ENCODE measurements around the gene SLC26A3. TPM values are rescaled to one million over a fixed set of nuclear protein-coding genes. Genes with fewer than 3 reads are reported as not detected.
A peak's percentile ranks its signal among the peaks of the same experiment; 100 is the strongest.

SLC26A3 gene
- total RNA-seq, 2 donors from 2014 or later = 0.91 to 3.3 TPM

GRCh38 chr7:107726356-107727130 lies 76.5 kb downstream of the SLC26A3 start:
- no peak overlapping the region for H3K27ac ChIP-seq
- no peaks in the 10 kb centered on the region for H3K4me1 ChIP-seq (replicated peaks)
- 63% methylated on average over 3 of the region's 3 CpGs for WGBS
- no peaks in the 10 kb centered on the region for H3K27me3 ChIP-seq (replicated peaks; ENCODE audit: insufficient read depth)
- no peaks in the 10 kb centered on the region for H3K36me3 ChIP-seq
- no peak overlapping the region for H3K4me3 ChIP-seq
- no peak for DNase-seq (ENCODE audit: low spot score)
- H3K9me3 ChIP-seq = no peaks in the 10 kb centered on the region
- no peak for TF ChIP-seq POLR2AphosphoS5 (IDR thresholded peaks at IDR 0.05)
- no peak for TF ChIP-seq CTCF (IDR thresholded peaks at IDR 0.05)
- TF ChIP-seq POLR2A (IDR thresholded peaks at IDR 0.05) = no peak
- intact Hi-C loops (cut with DNase I) = no loop called here

- DNase-seq (ENCODE audit: low spot score) = peak; percentile 53
- no peaks in the 10 kb centered on the region for H3K9me3 ChIP-seq
- H3K27me3 ChIP-seq (replicated peaks; ENCODE audit: insufficient read depth) = no peaks in the 10 kb centered on the region
- H3K4me1 ChIP-seq (replicated peaks) = no peaks in the 10 kb centered on the region
- no peak overlapping the region for H3K27ac ChIP-seq
- TF ChIP-seq POLR2AphosphoS5 (IDR thresholded peaks at IDR 0.05) (peak; percentile 45), CTCF (IDR thresholded peaks at IDR 0.05) (peak; percentile 43 to 81 (median 78)), POLR2A (IDR thresholded peaks at IDR 0.05) (no peak)
- no peak overlapping the region for H3K4me3 ChIP-seq
- no peaks in the 10 kb centered on the region for H3K36me3 ChIP-seq
- 11% methylated on average over 4 of the region's 4 CpGs for WGBS
- intact Hi-C loops (cut with DNase I) = no loop called here
Measured at GRCh38 chr7:107725138-107725740, 77.8 kb downstream of the SLC26A3 start.

GRCh38 chr7:107723255-107723654 lies 79.8 kb downstream of the SLC26A3 start:
- Histone ChIP-seq H3K36me3 (no peaks in the 10 kb centered on the region), H3K27me3 (replicated peaks; ENCODE audit: insufficient read depth) (no peaks in the 10 kb centered on the region), H3K27ac (no peak overlapping the region), H3K4me1 (replicated peaks) (no peaks in the 10 kb centered on the region), H3K9me3 (no peaks in the 10 kb centered on the region), H3K4me3 (no peak overlapping the region)
- WGBS = 77% methylated on average over 2 of the region's 2 CpGs
- no peak for DNase-seq (ENCODE audit: low spot score)
- TF ChIP-seq POLR2AphosphoS5 (IDR thresholded peaks at IDR 0.05) (no peak), CTCF (IDR thresholded peaks at IDR 0.05) (no peak), POLR2A (IDR thresholded peaks at IDR 0.05) (no peak)
- intact Hi-C loops (cut with DNase I) = no loop called here

GRCh38 chr7:107721286-107721685 lies 81.7 kb downstream of the SLC26A3 start:
- no peak overlapping the region for H3K4me3 ChIP-seq
- H3K36me3 ChIP-seq = no peaks in the 10 kb centered on the region
- TF ChIP-seq POLR2AphosphoS5 (IDR thresholded peaks at IDR 0.05) (no peak), CTCF (IDR thresholded peaks at IDR 0.05) (no peak), POLR2A (IDR thresholded peaks at IDR 0.05) (no peak)
- H3K4me1 ChIP-seq (replicated peaks) = no peaks in the 10 kb centered on the region
- intact Hi-C loops (cut with DNase I) = no loop called here
- H3K27me3 ChIP-seq (replicated peaks; ENCODE audit: insufficient read depth) = no peaks in the 10 kb centered on the region
- H3K27ac ChIP-seq = no peak overlapping the region
- no peak for DNase-seq (ENCODE audit: low spot score)
- H3K9me3 ChIP-seq = no peaks in the 10 kb centered on the region
- 42% methylated on average over 1 of the region's 1 CpG for WGBS
